Lower leg skin (tissue), 3 donors: ENCODE data around the gene ARHGAP33.

Source experiments
- POLR2A ChIP-seq, 2 donors: fragments of 450-650 bp; IDR thresholded peaks; one replicate each; pipeline ENCODE4 v1.6.1; 2016 to 2017; ENCODE audit warnings: antibody characterized with exemption in 2 of 2, mild to moderate bottlenecking in 1 of 2, moderate library complexity in 1 of 2
- TF ChIP-seq, protein P1 (sequence below), 3 donors: fragments of 450-650 bp; IDR thresholded peaks; one replicate each; pipeline ENCODE4 v1.5.1; 2016; ENCODE audit warnings: antibody characterized with exemption in 3 of 3, mild to moderate bottlenecking in 3 of 3, moderate library complexity in 2 of 3

DNA sequence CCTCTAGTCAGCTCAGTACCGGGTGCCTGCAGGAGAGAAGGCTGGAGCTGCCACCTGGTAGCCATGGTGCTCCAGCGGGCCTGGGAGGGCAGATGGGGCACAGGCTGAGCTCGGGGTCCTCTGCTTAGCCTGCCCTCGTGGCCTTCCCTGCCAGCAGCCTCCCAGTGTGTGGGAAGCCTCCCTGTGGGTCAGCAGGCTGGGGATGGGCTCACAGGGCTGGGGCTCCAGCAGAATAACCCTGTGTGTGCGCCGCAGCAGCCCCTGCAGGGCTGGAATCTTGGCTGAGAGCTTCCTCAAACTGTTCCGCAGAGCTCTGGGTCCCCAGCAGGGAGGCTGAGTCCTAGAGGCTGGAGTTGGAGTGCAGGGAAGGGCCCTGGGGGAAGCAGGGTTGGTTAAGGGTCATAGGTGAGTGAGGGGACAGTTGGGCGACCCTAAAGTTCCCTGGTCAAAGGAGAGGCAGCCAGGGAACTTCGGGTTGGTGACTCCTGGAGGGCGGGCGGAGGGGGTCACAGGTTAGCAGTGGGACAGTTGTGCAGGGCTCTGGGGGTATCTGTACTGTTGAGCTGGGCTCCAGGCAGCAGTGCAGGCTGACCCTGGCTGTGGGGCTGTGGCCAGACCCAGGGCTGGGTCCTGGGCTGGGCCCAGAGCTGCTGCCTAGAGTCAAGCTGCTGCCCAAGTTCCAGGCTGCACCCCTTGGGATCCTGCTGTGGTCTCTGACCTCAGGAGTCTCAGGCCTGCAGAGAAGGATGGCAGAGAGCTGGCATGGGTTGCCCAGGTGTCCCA lies 14.0 kb downstream of the ARHGAP33 start:
- TF ChIP-seq POLR2A (IDR thresholded peaks at IDR 0.05) = no peak
- TF ChIP-seq, protein P1, sequence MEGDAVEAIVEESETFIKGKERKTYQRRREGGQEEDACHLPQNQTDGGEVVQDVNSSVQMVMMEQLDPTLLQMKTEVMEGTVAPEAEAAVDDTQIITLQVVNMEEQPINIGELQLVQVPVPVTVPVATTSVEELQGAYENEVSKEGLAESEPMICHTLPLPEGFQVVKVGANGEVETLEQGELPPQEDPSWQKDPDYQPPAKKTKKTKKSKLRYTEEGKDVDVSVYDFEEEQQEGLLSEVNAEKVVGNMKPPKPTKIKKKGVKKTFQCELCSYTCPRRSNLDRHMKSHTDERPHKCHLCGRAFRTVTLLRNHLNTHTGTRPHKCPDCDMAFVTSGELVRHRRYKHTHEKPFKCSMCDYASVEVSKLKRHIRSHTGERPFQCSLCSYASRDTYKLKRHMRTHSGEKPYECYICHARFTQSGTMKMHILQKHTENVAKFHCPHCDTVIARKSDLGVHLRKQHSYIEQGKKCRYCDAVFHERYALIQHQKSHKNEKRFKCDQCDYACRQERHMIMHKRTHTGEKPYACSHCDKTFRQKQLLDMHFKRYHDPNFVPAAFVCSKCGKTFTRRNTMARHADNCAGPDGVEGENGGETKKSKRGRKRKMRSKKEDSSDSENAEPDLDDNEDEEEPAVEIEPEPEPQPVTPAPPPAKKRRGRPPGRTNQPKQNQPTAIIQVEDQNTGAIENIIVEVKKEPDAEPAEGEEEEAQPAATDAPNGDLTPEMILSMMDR (IDR thresholded peaks at IDR 0.05) = no peak
